Tibial nerve (tissue), 4 donors: Measurements from ENCODE around the gene RELN. TPM values are rescaled to one million over a fixed set of nuclear protein-coding genes. Genes with fewer than 3 reads are reported as not detected.

Source experiments
- DNase-seq, 2 donors: peaks; one replicate each; pipeline ENCODE4 v3.0.0-alpha.2; 2019; ENCODE audit warnings: low spot score in 2 of 2
- H3K27ac ChIP-seq, 4 donors: fragments of 200-600 bp; sonication (generic) in 3 of 4; one replicate each; pipeline ENCODE4 v1.5.1; 2017 to 2019; ENCODE audit warnings: mild to moderate bottlenecking in 1 of 4
- H3K27me3 ChIP-seq, 2 donors: fragments of 200-600 bp; sonication (generic) in 1 of 2; one replicate each; pipeline versions ENCODE4 v1.5.1 to v1.6.0; 2017 to 2019
- H3K36me3 ChIP-seq, 3 donors: fragments of 200-600 bp; sonication (generic); one replicate each; pipeline ENCODE4 v1.5.1; 2018 to 2019
- H3K4me1 ChIP-seq, 4 donors: fragments of 200-600 bp; sonication (generic) in 3 of 4; one replicate each; pipeline ENCODE4 v1.5.1; 2017 to 2019
- H3K4me3 ChIP-seq, 4 donors: fragments of 200-600 bp; sonication (generic) in 3 of 4; one replicate each; pipeline ENCODE4 v1.5.1; 2017 to 2019; ENCODE audit warnings: mild to moderate bottlenecking in 1 of 4, moderate library complexity in 1 of 4
- H3K9me3 ChIP-seq, 4 donors: fragments of 200-600 bp; sonication (generic) in 3 of 4; one replicate each; pipeline ENCODE4 v1.5.1; 2017 to 2019
- CTCF ChIP-seq, 5 experiments: fragments of 200-600 bp in 3 of 5; fragments of 450-650 bp in 2 of 5; sonication (generic) in 3 of 5; IDR thresholded peaks; one replicate each; pipeline ENCODE4 v1.5.1; 2016 to 2019; ENCODE audit warnings: antibody characterized with exemption in 5 of 5, mild to moderate bottlenecking in 3 of 5, moderate library complexity in 2 of 5
- EP300 ChIP-seq, 2 donors: sonication (generic); formaldehyde crosslinking; IDR thresholded peaks; one replicate each; pipeline ENCODE4 v1.6.1; 2017; ENCODE audit warnings: antibody characterized with exemption in 2 of 2, mild to moderate bottlenecking in 1 of 2
- POLR2A ChIP-seq, 2 donors: fragments of 450-650 bp; IDR thresholded peaks; one replicate each; pipeline ENCODE4 v1.6.1; 2017; ENCODE audit warnings: antibody characterized with exemption in 2 of 2, mild to moderate bottlenecking in 2 of 2, moderate library complexity in 2 of 2
- WGBS, 2 donors: methylation state at CpG; one replicate each; pipeline ENCODE4 v1.1.5; 2018; 5-methylcytosine and 5-hydroxymethylcytosine counted together
- total RNA-seq, 4 donors: library from RNA; depleted of rRNA; stranded (reverse); fragments of >200 nt; gene quantifications; one replicate each; pipeline ENCODE4 v1.1.0, GENCODE V29; 2016

RELN gene
- total RNA-seq, 4 donors from 2014 or later, result 80.4 to 117 (median 102) TPM

DNA sequence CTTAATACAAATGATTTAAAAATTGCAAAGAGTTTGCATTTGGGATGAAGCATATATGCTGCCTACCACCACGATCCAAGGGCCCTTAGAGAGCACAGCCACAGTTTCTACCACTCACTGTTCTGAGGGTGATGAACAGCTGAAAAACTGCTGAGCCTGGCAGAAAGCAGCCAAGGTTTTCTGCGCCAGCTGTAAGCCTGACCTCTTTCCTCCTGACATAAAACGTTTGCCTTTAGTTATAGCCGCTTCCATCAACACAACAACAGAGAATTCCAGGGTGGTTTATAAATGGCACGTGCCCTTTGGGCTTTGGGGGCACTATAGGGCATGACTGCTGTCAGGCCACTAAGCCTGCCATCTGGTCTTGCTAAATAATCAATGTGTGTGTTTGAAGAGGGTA lies 222.8 kb downstream of the RELN start:
- TF ChIP-seq EP300 (IDR thresholded peaks at IDR 0.05), result no peak
- no peak for TF ChIP-seq CTCF (IDR thresholded peaks at IDR 0.05)
- no peak for TF ChIP-seq POLR2A (IDR thresholded peaks at IDR 0.05)
- Histone ChIP-seq H3K9me3 (no peaks in the 10 kb centered on the region), H3K4me1 (no peaks in the 10 kb centered on the region), H3K4me3 (no peak overlapping the region), H3K27me3 (no peaks in the 10 kb centered on the region), H3K36me3 (no peaks in the 10 kb centered on the region), H3K27ac (peak overlapping the region in 1 of 4 donors; percentile 21)
- no peak for DNase-seq
- 42 to 44% methylated on average over 5 of the region's 5 CpGs for WGBS, 2 donors

DNA sequence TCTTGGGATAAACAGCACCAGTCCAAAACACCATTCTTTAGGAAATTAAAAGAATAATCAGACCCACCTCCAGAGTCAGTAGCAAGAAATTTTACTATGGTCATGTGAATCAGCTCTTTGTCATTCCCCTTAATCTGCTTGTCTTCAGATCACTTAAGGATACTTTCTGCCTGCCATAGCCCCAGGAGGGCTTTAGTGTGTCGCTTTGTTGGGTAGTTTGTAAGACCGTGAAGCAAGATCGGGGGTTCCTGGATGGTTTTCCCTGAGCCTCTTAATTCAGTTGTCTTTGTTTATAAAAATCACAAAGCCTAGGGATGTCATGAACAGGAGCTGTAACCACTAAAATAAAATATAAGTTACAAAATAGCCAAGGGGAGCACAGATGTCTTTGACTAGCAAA lies 223.6 kb downstream of the RELN start:
- TF ChIP-seq POLR2A (IDR thresholded peaks at IDR 0.05) (no peak), CTCF (IDR thresholded peaks at IDR 0.05) (no peak), EP300 (IDR thresholded peaks at IDR 0.05) (no peak)
- no peak for DNase-seq
- WGBS, 2 donors, result 59 to 73% methylated on average over 3 of the region's 3 CpGs
- Histone ChIP-seq H3K9me3 (no peaks in the 10 kb centered on the region), H3K36me3 (no peaks in the 10 kb centered on the region), H3K27me3 (no peaks in the 10 kb centered on the region), H3K27ac (no peak overlapping the region), H3K4me3 (no peak overlapping the region), H3K4me1 (no peaks in the 10 kb centered on the region)

- DNase-seq, result no peak
These were observed 224.6 kb downstream of the RELN start for GRCh38 chr7:103764901-103765300.

GRCh38 chr7:103762877-103763276 lies 226.6 kb downstream of the RELN start:
- Histone ChIP-seq H3K27me3 (no peaks in the 10 kb centered on the region), H3K36me3 (no peaks in the 10 kb centered on the region), H3K27ac (no peak overlapping the region), H3K9me3 (no peaks in the 10 kb centered on the region), H3K4me3 (no peak overlapping the region), H3K4me1 (peaks cover 0 to 6% (median 0%) of the 10 kb centered on the region in 4 donors)
- WGBS, 2 donors, result 43 to 54% methylated on average over 1 of the region's 1 CpG
- DNase-seq, result no peak
- no peak for TF ChIP-seq EP300 (IDR thresholded peaks at IDR 0.05)
- no peak for TF ChIP-seq POLR2A (IDR thresholded peaks at IDR 0.05)
- no peak for TF ChIP-seq CTCF (IDR thresholded peaks at IDR 0.05)

More at GRCh38 chr7:103764901-103765300, 224.6 kb downstream of the RELN start:
- 90 to 94% methylated on average over 8 of the region's 8 CpGs for WGBS, 2 donors
- no peaks in the 10 kb centered on the region for H3K27me3 ChIP-seq
- H3K36me3 ChIP-seq, result no peaks in the 10 kb centered on the region
- no peaks in the 10 kb centered on the region for H3K9me3 ChIP-seq
- H3K4me3 ChIP-seq, result no peak overlapping the region
- no peak overlapping the region for H3K27ac ChIP-seq
- TF ChIP-seq POLR2A (IDR thresholded peaks at IDR 0.05), result no peak
- TF ChIP-seq CTCF (IDR thresholded peaks at IDR 0.05), result no peak
- no peak for TF ChIP-seq EP300 (IDR thresholded peaks at IDR 0.05)
- H3K4me1 ChIP-seq, result peaks cover 0 to 6% (median 0%) of the 10 kb centered on the region in 4 donors

DNA sequence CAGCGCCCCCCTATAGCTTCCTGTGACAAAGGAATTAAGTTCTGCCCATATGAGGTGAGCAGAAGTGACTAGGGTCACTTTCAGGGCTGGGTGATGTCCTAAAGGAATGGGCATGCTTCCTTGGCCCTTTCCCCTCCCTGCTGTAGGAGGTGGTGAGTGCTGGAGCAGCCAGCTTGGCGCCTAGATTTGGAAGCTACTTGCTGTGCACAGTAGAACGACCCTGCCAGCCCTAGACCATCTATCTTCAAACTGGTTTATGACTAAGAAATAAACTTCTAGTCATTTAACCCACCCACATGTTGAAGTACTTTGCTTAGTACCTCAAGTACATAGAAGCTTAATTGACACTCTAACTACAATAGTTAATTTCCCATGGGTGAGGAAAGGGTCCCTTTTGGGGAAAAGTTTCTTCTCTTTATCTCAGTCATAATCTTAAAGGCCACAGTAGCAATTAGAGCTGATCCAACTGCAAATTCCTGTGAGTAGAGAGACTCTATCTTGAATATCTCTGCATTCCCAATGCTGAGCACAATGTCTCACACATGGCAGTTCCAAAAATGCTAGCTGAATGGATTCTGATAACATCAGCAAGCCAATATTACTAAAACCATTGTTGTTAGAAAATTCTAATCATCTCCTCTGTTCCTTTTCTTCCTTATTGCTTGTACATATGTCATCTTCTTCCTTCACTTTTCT lies 227.2 kb downstream of the RELN start:
- Histone ChIP-seq H3K4me3 (no peak overlapping the region), H3K27me3 (no peaks in the 10 kb centered on the region), H3K27ac (no peak overlapping the region), H3K4me1 (peaks cover 0 to 6% (median 0%) of the 10 kb centered on the region in 4 donors), H3K36me3 (no peaks in the 10 kb centered on the region), H3K9me3 (no peaks in the 10 kb centered on the region)
- TF ChIP-seq EP300 (IDR thresholded peaks at IDR 0.05) (no peak), CTCF (IDR thresholded peaks at IDR 0.05) (no peak), POLR2A (IDR thresholded peaks at IDR 0.05) (no peak)
- 71 to 79% methylated on average over 3 of the region's 3 CpGs for whole genome bisulfite sequencing, 2 donors
- no peak for DNase-seq
